ENCODE data around the gene ZFP14.

ZFP14 gene

DNA sequence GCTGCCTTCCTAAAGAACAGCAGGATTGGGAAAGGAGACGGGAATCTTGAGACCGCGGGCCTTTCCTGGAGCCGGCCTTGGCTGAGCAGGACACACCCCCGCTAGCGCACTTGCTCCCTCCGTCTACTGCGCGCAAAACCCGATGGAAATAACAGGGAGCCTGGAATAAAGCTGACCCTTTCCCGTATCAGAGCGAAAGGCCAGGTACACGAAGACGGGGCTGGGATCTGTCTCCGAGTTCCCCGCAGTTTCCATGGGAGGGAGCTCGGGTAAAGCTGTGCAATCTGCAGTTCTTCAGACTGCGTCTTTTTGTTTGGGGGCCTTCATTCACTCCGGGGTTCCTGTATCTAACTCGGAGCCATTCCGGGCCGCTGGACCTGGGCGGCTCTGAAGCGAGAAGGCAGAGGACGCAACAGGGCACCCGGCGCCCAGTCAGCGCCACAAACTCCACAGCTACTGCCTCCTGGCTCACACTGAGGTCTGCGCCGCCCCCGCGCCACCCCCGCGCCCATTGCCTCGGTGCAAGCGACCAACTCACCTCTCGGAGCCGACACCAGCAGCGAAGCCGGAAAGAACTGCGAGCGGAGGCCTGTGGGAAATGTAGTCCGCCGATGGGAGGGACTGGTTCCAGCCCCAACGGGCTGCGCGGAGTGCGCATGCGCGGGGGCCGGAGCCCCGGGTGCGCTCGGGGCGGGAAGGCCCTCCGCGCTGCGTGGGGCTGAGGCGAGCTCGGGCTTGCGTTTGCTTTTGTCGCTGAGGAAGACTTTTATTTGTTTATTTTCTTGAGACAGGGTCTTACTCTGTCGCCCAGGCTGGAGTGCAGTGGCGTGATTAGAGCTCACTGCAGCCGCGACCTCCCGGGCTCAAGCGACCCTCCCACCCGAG is at the start of gene ZFP14:
Gene ZFP14 (minus strand): TSS at position 577 of the 885 bp plus-strand sequence. CDS start 11,309 bp downstream, outside the sequence.
- DNase-seq (ENCODE audit: extremely low read depth in 1 of 2, low read depth in 1 of 2), result peak; percentile 89 to 90

DNA sequence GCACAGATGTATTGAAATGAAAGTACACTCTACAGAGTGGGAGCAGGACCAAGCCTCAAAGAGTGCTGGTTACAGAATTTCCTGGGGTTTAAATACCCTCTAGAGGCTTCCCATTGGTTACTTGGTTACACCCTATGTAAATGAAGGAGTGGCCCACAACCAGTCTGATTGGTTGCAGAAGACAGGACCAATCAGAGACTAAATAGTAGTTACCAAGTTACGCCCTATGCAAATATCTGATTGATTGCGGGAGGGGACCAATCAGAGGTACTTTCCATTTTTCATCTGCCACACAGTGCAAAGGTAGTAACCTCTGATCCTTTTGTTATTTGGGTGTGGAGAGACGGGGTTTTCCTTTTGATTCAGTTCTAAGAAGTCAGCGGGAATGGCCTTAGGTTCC is 44.9 kb upstream of the ZFP14 start:
- no peak for DNase-seq (ENCODE audit: extremely low read depth in 1 of 2, low read depth in 1 of 2)

GRCh38 chr19:36421749-36422481 is 42.9 kb upstream of the ZFP14 start:
- no peak for DNase-seq (ENCODE audit: extremely low read depth in 1 of 2, low read depth in 1 of 2)

- DNase-seq (ENCODE audit: extremely low read depth in 1 of 2, low read depth in 1 of 2), result no peak
These were observed 42.2 kb upstream of the ZFP14 start for GRCh38 chr19:36420961-36421748.

GRCh38 chr19:36418287-36419001 is 39.4 kb upstream of the ZFP14 start, which contains the start of gene ZFP82:
Gene ZFP82 (minus strand): TSS chr19:36418644. CDS start chr19:36409789, 8,855 bp downstream.
- DNase-seq (ENCODE audit: extremely low read depth in 1 of 2, low read depth in 1 of 2), result peak; percentile 38 to 62

GRCh38 chr19:36417752-36418286 is 38.8 kb upstream of the ZFP14 start:
- DNase-seq (ENCODE audit: extremely low read depth in 1 of 2, low read depth in 1 of 2), result no peak

DNA sequence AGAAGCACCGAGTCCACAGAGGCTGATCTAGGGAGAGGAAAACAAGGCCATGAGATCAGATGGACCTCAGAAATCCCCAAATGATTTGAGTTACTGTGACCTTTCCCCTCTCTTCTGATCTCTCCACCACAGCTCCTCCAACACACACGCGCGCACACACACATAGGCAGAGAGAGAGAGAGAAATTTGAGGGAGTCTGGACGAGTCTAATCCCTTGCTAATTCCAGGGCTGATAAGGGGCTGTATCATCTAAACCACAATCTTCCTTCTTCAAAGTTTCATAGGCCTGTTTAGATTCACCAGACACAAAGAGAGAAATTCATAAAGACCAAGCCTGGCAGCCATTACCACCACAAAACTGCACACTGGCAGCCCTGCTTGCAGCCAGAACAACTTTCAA is 30.8 kb upstream of the ZFP14 start:
- DNase-seq (ENCODE audit: extremely low read depth in 1 of 2, low read depth in 1 of 2), result no peak

DNA sequence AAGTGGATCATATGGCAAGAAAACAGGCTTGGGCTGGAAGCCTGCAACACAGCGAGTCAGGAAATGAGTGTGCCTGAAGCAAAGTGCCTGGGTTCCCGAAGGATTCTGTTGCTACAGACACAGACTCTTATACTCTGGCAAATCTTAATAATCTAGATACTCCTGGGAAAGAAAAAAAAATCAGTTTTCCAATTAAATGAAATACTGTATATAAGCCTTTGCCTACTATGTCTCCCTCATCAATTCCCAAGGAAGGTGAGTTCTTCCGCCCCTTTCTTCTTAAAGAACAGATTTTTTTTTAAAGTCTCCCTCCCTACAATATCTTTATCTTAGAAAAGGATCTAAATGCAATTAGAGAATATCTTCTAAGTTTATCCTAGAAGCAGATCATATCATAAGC is 29.1 kb upstream of the ZFP14 start:
- DNase-seq (ENCODE audit: extremely low read depth in 1 of 2, low read depth in 1 of 2), result no peak

GRCh38 chr19:36404498-36404897 is 25.5 kb upstream of the ZFP14 start:
- DNase-seq (ENCODE audit: extremely low read depth in 1 of 2, low read depth in 1 of 2), result no peak

- DNase-seq (ENCODE audit: extremely low read depth in 1 of 2, low read depth in 1 of 2), result no peak
These were observed 22.5 kb upstream of the ZFP14 start for GRCh38 chr19:36401475-36401874.

DNA sequence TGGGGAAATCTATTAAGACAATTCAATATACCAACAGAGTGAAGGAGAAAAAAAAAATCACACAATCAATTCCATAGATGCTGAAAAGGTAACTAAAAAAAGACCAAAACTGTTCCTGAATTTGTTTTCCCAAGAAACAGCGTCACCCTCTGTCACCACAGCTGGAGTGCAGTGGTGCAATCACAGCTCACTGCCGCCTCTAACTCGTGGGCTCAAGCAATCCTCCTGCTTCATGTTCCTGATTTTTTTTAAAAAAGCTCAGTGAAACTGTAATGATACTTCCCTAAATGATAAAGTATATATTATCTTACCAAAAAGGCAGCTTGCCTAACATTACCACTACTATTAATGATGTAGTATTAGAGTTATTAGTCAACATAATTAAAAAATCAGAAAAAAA is 19.6 kb upstream of the ZFP14 start:
- DNase-seq (ENCODE audit: extremely low read depth in 1 of 2, low read depth in 1 of 2), result no peak

DNA sequence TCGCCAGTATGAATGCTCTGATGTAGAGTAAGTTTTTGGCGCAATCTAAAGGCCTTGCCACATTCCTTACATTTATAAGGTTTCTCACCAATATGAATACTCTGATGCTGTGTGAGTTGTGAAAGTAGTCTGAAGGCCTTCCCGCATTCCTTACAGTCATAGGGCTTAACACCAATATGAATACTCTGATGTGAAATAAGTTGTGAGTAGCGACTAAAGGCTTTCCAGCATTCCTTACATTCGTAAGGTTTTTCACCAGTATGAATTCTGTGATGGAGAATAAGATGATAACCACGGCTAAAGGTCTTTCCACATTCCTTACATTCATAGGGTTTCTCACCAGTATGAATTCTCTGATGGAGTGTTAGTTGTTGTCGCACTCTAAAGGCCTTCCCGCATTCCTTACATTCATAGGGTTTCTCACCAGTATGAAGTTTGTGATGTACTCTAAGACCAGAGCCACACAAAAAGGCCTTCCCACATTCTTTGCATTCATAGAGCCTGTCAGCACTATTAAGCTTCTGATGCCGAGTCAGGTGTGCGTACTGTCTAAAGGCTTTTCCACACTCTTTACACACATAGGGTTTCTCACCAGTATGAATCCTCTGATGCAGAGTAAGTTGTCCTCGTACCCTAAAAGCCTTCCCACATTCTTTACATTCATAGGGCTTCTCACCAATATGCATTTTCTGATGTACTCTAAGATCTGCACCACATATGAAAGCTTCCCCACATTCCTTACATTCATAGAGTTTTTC is 14.1 kb upstream of the ZFP14 start:
- DNase-seq (ENCODE audit: extremely low read depth in 1 of 2, low read depth in 1 of 2), result no peak

DNA sequence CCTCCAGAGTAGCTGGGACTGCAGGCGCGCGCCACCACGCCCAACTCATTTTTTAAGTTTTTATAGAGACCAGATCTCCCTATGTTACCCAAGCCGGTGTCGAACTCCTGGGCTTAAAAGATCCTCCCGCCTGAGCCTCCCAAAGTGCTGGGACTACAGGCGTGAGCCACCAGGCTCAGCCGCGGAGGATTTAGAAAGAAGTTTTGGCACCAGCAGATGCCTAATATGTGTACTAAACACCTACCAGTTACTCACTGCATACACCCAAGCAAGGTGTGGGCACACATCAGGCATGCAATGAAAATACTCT is 464 bp upstream of the ZFP14 start:
- no peak for DNase-seq (ENCODE audit: extremely low read depth in 1 of 2, low read depth in 1 of 2)

- no peak for DNase-seq (ENCODE audit: extremely low read depth in 1 of 2, low read depth in 1 of 2)
These were observed 1.3 kb downstream of the ZFP14 start for GRCh38 chr19:36377541-36378178.

DNA sequence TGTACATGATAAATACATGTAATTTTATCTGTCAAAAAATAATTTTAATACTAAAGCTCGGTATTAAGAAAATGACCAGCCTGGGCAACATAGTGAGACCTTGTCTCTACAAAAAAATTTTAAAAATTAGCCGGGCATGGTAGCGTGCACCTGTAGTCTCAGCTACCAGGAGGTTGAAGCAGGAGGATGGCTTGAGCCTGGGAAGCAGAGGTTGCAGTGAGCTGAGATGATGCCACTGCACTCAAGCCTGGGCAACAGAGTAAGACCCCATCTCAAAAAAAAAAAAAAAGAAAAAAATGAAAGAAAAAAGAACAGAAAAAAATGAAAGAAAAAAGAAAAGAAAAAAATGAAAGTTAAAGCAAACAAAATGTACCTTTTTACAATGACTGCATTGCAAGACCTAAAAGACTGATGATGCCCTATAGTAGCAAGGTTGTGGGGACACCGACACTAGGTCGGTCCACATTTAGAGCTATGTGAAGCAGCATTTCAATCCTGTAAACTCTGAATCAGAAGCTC is 5.3 kb downstream of the ZFP14 start:
- no peak for DNase-seq (ENCODE audit: extremely low read depth in 1 of 2, low read depth in 1 of 2)

DNA sequence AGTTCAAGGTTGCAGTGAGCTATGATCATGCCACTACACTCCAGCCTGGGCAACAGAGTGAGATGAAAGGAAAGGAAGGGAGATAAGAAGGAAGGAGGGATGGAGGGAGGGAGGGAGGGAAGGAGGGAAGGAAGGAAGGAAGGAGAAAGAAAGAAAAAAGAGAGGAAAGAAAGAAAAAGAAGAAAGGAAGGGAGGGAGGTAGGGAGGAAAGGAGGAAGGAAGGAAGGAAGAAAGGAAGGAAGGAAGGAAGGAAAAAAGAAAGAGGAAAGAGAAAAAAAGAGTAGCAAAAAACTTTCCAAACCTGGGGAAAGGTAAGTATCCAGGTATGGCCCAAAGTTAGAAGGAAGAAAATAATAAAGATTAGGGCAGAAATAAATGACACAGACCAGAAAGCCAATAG is 7.1 kb downstream of the ZFP14 start:
- DNase-seq (ENCODE audit: extremely low read depth in 1 of 2, low read depth in 1 of 2), result no peak

DNA sequence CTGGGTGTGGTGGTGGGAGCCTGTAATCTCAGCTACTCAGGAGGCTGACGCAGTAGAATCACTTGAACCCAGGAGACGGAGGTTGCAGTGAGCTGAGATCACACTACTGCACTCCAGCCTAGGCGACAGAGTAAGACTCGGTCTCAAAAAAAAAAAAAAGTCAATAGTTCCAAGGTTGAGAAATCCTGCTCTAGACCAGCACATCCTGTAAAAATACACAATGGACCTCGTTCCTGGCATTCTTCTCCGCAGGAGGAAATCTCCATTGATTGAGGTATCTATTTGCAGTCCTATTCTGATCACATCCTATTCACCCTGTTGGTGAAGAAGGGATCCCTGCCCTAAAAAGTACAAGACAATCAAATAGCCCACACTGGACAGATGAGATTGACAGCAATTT is 15.2 kb downstream of the ZFP14 start:
- DNase-seq (ENCODE audit: extremely low read depth in 1 of 2, low read depth in 1 of 2), result no peak

GRCh38 chr19:36340786-36341372 is 38.1 kb downstream of the ZFP14 start:
- DNase-seq (ENCODE audit: extremely low read depth in 1 of 2, low read depth in 1 of 2), result no peak

All from activated CD8-positive, alpha-beta memory T cell treated with anti-CD3 and anti-CD28 coated beads for 1 hour (primary cell).